Measurements from ENCODE around the gene TMEM253.

TMEM253 gene

GRCh38 chr14:21100931-21101330 is at the start of gene TMEM253:
TSS of gene TMEM253 (plus strand) at chr14:21101066. CDS start at chr14:21101344, 278 bp downstream.
- Histone ChIP-seq H3K4me3 (ENCODE audit: low read length) (no peak within 1 kb of the TSS), H3K27me3 (replicated peaks; ENCODE audit: control insufficient read depth, insufficient read depth, low read length) (no peaks in the 10 kb centered on the region), H3K9me3 (ENCODE audit: control insufficient read depth, low read length) (no peaks in the 10 kb centered on the region), H3K4me1 (ENCODE audit: control insufficient read depth, insufficient read depth, low read length) (peaks cover 48% of the 10 kb centered on the region), H3K9ac (ENCODE audit: low read length) (peak within 1 kb of the TSS; percentile 90), H3K36me3 (ENCODE audit: control insufficient read depth, insufficient read depth, low read length, severe bottlenecking) (no peaks in the 10 kb centered on the region)
- DNase-seq (ENCODE audit: low read depth): no peak

GRCh38 chr14:21053184-21054122 is 47.4 kb upstream of the TMEM253 start:
- no peak for DNase-seq (ENCODE audit: low read depth)
- H3K9ac ChIP-seq (ENCODE audit: low read length): no peak overlapping the region
- no peaks in the 10 kb centered on the region for H3K27me3 ChIP-seq (replicated peaks; ENCODE audit: control insufficient read depth, insufficient read depth, low read length)

GRCh38 chr14:21054123-21054767 is 46.6 kb upstream of the TMEM253 start:
- peaks cover 6% of the 10 kb centered on the region for H3K4me1 ChIP-seq (ENCODE audit: control insufficient read depth, insufficient read depth, low read length)
- H3K9me3 ChIP-seq (ENCODE audit: control insufficient read depth, low read length): no peaks in the 10 kb centered on the region
- no peaks in the 10 kb centered on the region for H3K27me3 ChIP-seq (replicated peaks; ENCODE audit: control insufficient read depth, insufficient read depth, low read length)
- no peak overlapping the region for H3K4me3 ChIP-seq (ENCODE audit: low read length)
- no peak overlapping the region for H3K9ac ChIP-seq (ENCODE audit: low read length)
- no peaks in the 10 kb centered on the region for H3K36me3 ChIP-seq (ENCODE audit: control insufficient read depth, insufficient read depth, low read length, severe bottlenecking)
- no peak for DNase-seq (ENCODE audit: low read depth)

More at GRCh38 chr14:21053184-21054122, 47.4 kb upstream of the TMEM253 start:
- peaks cover 6% of the 10 kb centered on the region for H3K4me1 ChIP-seq (ENCODE audit: control insufficient read depth, insufficient read depth, low read length)
- H3K4me3 ChIP-seq (ENCODE audit: low read length): no peak overlapping the region
- H3K36me3 ChIP-seq (ENCODE audit: control insufficient read depth, insufficient read depth, low read length, severe bottlenecking): no peaks in the 10 kb centered on the region
- no peaks in the 10 kb centered on the region for H3K9me3 ChIP-seq (ENCODE audit: control insufficient read depth, low read length)

- DNase-seq (ENCODE audit: low read depth): no peak
- Histone ChIP-seq H3K9ac (ENCODE audit: low read length) (no peak overlapping the region), H3K4me3 (ENCODE audit: low read length) (no peak overlapping the region), H3K4me1 (ENCODE audit: control insufficient read depth, insufficient read depth, low read length) (peaks cover 7% of the 10 kb centered on the region), H3K36me3 (ENCODE audit: control insufficient read depth, insufficient read depth, low read length, severe bottlenecking) (no peaks in the 10 kb centered on the region), H3K27me3 (replicated peaks; ENCODE audit: control insufficient read depth, insufficient read depth, low read length) (no peaks in the 10 kb centered on the region), H3K9me3 (ENCODE audit: control insufficient read depth, low read length) (no peaks in the 10 kb centered on the region)
Measured at GRCh38 chr14:21054768-21055145, 46.1 kb upstream of the TMEM253 start.

- Histone ChIP-seq H3K9ac (ENCODE audit: low read length) (no peak overlapping the region), H3K27me3 (replicated peaks; ENCODE audit: control insufficient read depth, insufficient read depth, low read length) (no peaks in the 10 kb centered on the region), H3K9me3 (ENCODE audit: control insufficient read depth, low read length) (no peaks in the 10 kb centered on the region), H3K36me3 (ENCODE audit: control insufficient read depth, insufficient read depth, low read length, severe bottlenecking) (no peaks in the 10 kb centered on the region), H3K4me3 (ENCODE audit: low read length) (no peak overlapping the region), H3K4me1 (ENCODE audit: control insufficient read depth, insufficient read depth, low read length) (peaks cover 15% of the 10 kb centered on the region)
- no peak for DNase-seq (ENCODE audit: low read depth)
Measured at GRCh38 chr14:21055432-21056117, 45.3 kb upstream of the TMEM253 start.

- H3K36me3 ChIP-seq (ENCODE audit: control insufficient read depth, insufficient read depth, low read length, severe bottlenecking): no peaks in the 10 kb centered on the region
- H3K9ac ChIP-seq (ENCODE audit: low read length): no peak overlapping the region
- H3K4me3 ChIP-seq (ENCODE audit: low read length): no peak overlapping the region
- no peak for DNase-seq (ENCODE audit: low read depth)
- H3K27me3 ChIP-seq (replicated peaks; ENCODE audit: control insufficient read depth, insufficient read depth, low read length): no peaks in the 10 kb centered on the region
- no peaks in the 10 kb centered on the region for H3K9me3 ChIP-seq (ENCODE audit: control insufficient read depth, low read length)
- H3K4me1 ChIP-seq (ENCODE audit: control insufficient read depth, insufficient read depth, low read length): peaks cover 26% of the 10 kb centered on the region
Measured at GRCh38 chr14:21056520-21057163, 44.2 kb upstream of the TMEM253 start.

GRCh38 chr14:21057803-21058675 is 42.8 kb upstream of the TMEM253 start, which contains the start of gene RNASE8:
TSS of gene RNASE8 (plus strand) at chr14:21057822. CDS start at chr14:21057893, 71 bp downstream.
- no peak for DNase-seq (ENCODE audit: low read depth)
- no peak within 1 kb of the TSS for H3K4me3 ChIP-seq (ENCODE audit: low read length)
- no peaks in the 10 kb centered on the region for H3K36me3 ChIP-seq (ENCODE audit: control insufficient read depth, insufficient read depth, low read length, severe bottlenecking)
- H3K4me1 ChIP-seq (ENCODE audit: control insufficient read depth, insufficient read depth, low read length): peaks cover 38% of the 10 kb centered on the region
- no peak within 1 kb of the TSS for H3K9ac ChIP-seq (ENCODE audit: low read length)
- H3K27me3 ChIP-seq (replicated peaks; ENCODE audit: control insufficient read depth, insufficient read depth, low read length): no peaks in the 10 kb centered on the region
- H3K9me3 ChIP-seq (ENCODE audit: control insufficient read depth, low read length): no peaks in the 10 kb centered on the region

- no peak for DNase-seq (ENCODE audit: low read depth)
Measured at GRCh38 chr14:21058903-21059302, 42.0 kb upstream of the TMEM253 start.

GRCh38 chr14:21059842-21060613 is 40.8 kb upstream of the TMEM253 start:
- peaks cover 56% of the 10 kb centered on the region for H3K4me1 ChIP-seq (ENCODE audit: control insufficient read depth, insufficient read depth, low read length)
- no peaks in the 10 kb centered on the region for H3K27me3 ChIP-seq (replicated peaks; ENCODE audit: control insufficient read depth, insufficient read depth, low read length)
- H3K4me3 ChIP-seq (ENCODE audit: low read length): no peak overlapping the region
- H3K9me3 ChIP-seq (ENCODE audit: control insufficient read depth, low read length): no peaks in the 10 kb centered on the region
- no peak for DNase-seq (ENCODE audit: low read depth)
- H3K36me3 ChIP-seq (ENCODE audit: control insufficient read depth, insufficient read depth, low read length, severe bottlenecking): no peaks in the 10 kb centered on the region
- no peak overlapping the region for H3K9ac ChIP-seq (ENCODE audit: low read length)

More at GRCh38 chr14:21058903-21059302, 42.0 kb upstream of the TMEM253 start:
- Histone ChIP-seq H3K9me3 (ENCODE audit: control insufficient read depth, low read length) (no peaks in the 10 kb centered on the region), H3K4me1 (ENCODE audit: control insufficient read depth, insufficient read depth, low read length) (peaks cover 47% of the 10 kb centered on the region), H3K9ac (ENCODE audit: low read length) (no peak overlapping the region), H3K36me3 (ENCODE audit: control insufficient read depth, insufficient read depth, low read length, severe bottlenecking) (no peaks in the 10 kb centered on the region), H3K27me3 (replicated peaks; ENCODE audit: control insufficient read depth, insufficient read depth, low read length) (no peaks in the 10 kb centered on the region), H3K4me3 (ENCODE audit: low read length) (no peak overlapping the region)
